ENCODE data around the gene KRTAP1-3.

DNA sequence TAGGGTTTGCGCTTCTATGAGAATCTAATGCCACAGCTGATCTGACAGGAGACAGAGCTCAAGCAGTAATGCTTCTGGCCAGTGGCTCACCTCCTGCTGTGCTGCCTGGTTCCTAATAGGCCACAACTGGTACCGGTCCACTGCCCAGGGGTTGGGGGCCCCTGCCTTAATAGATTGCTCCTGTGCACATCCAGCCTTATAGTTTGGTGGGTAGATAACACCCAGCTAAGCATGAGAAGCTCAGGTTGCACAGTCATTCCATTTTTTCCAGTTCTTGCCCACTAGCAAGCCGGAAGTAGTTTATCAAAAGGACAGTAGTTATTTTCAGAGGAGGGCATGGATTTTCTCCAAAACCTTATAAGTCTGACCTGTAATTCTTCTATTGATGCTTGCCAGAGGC lies 15.3 kb downstream of the KRTAP1-3 start:
- TF ChIP-seq CTCF (IDR thresholded peaks at IDR 0.05) (no peak), ZFX (IDR thresholded peaks at IDR 0.05; ENCODE audit: borderline replicate concordance) (no peak)

Data from 22Rv1 (cell line).